CD4-positive, alpha-beta T cell treated with Interleukin-1 beta for 1 hour (primary cell): Measurements from ENCODE around the gene MUL1.
A peak's percentile ranks its signal among the peaks of the same experiment; 100 is the strongest.
"Not testable (repeated sequence)": the region's sequence is repeated elsewhere in the genome, so short reads cannot be mapped to it uniquely, and the experiment has no call there.

ENCODE experiments used
- DNase-seq, 2 donors: peaks; one replicate each; pipeline ENCODE4 v3.0.0-alpha.2; 2020 to 2022

MUL1 gene, protein sequence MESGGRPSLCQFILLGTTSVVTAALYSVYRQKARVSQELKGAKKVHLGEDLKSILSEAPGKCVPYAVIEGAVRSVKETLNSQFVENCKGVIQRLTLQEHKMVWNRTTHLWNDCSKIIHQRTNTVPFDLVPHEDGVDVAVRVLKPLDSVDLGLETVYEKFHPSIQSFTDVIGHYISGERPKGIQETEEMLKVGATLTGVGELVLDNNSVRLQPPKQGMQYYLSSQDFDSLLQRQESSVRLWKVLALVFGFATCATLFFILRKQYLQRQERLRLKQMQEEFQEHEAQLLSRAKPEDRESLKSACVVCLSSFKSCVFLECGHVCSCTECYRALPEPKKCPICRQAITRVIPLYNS

DNA sequence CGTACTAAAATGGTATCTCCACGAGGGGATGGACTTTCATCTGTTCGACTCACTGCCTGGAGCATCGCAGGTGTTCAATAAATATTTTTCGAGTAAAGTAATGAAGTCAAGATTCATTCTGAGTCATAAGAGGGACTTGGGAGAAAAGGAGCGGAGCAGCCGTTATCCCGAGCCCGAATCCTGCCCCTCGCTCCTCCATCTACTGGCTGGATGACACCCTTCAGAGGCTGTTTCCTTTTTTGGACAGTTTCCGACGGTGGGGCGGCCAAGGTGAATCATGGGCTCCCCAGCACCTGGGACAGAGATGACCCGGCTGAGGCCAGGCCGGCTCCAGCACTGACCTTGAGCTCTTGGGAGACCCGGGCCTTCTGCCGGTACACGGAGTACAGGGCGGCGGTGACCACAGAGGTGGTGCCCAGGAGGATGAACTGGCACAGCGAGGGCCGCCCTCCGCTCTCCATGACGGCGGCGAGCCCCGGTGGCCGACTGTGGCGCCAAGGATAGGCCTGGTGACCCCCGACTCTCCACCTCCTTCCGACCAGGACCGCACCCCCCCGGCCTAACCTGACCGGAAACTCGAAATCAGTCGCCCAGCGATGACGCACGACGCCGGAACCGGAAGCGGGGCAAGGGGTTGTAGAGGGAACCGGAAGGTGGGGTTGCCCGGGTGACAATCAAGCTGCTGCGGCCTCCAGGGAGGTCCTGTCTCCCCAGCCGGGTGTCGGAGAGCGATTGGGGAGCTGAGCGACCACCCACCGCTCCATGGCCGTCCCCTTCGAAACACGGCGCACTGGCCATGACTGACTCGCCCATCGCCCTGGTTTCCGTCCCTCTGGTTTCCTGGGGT, at the start of gene MUL1:
TSS of gene MUL1 (minus strand) at position 588 of the 847 bp plus-strand sequence. CDS start at position 461, 127 bp downstream.
- DNase-seq, result peak; percentile 92

DNA sequence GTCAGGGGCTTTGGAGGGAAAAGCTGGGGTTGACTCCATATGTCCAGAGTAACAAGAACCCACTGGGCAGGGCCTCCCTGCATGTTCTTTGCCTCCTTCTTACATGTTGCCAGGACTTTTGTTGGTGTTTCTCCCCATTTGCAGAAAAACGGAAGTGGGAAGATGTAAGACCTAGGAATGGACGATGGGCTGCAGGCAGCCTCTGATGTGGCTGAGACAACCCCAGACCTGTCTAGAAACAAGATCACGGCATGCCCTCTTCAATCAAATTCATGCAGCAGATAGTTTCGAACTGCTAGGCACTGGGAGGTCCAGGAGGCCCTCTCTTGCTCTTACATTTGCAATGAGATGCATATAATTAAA, 47.8 kb upstream of the MUL1 start:
- DNase-seq, result no peak

DNA sequence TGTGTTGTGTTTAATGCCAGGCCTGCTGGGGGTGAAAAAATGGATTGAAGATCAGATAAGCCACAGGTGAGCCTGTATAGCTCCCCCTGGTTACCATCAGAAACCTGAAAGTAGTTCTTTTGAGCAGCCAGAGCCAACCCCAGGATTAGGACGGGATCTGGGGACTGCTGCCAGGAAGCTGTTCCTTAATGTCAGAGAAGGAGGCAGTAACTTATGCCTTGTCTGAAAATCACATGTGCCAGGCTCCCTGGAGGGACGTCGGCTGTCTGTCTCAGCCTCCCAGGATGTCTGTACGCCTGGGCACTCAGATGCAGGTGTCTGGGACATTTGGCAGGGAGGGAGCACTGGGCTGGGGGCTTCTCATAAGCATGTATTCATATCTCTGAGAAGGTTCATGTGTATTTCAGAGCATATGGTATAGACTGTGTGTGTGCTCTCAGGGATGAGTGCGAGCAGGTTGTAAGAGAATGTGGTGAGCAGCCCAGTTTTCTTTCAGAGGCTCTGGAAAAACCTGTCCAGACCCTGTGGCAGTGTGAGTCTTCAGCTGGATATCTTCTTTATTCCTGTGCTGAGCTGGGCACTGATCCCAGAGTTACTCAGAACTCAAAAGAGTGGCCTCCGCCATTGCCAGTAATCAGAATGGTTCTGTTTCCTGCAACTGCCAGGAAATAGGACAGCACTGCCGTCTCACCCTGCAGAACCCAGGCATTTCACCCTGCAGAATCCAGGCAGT, 47.2 kb upstream of the MUL1 start:
- DNase-seq, result no peak

DNA sequence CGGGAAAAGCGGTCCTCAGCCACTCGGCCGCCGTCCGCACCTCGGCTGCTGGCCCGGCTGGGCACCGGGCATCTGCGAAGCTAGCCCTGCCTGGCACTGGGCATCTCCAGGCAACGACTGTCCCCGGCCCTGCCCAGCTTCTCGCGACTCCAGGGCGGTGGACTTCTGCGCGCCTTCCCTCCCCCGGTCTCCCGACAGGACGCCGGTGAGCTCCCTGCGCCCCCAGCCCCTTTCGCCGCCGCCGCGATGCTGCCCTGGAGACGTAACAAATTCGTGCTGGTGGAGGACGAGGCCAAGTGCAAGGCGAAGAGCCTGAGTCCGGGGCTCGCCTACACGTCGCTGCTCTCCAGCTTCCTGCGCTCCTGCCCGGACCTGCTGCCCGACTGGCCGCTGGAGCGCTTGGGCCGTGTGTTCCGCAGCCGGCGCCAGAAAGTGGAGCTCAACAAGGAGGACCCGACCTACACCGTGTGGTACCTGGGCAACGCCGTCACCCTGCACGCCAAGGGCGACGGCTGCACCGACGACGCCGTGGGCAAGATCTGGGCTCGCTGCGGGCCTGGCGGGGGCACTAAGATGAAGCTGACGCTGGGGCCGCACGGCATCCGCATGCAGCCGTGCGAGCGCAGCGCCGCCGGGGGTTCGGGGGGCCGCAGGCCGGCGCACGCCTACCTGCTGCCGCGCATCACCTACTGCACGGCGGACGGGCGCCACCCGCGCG, 44.9 kb upstream of the MUL1 start:
- no peak for DNase-seq

DNA sequence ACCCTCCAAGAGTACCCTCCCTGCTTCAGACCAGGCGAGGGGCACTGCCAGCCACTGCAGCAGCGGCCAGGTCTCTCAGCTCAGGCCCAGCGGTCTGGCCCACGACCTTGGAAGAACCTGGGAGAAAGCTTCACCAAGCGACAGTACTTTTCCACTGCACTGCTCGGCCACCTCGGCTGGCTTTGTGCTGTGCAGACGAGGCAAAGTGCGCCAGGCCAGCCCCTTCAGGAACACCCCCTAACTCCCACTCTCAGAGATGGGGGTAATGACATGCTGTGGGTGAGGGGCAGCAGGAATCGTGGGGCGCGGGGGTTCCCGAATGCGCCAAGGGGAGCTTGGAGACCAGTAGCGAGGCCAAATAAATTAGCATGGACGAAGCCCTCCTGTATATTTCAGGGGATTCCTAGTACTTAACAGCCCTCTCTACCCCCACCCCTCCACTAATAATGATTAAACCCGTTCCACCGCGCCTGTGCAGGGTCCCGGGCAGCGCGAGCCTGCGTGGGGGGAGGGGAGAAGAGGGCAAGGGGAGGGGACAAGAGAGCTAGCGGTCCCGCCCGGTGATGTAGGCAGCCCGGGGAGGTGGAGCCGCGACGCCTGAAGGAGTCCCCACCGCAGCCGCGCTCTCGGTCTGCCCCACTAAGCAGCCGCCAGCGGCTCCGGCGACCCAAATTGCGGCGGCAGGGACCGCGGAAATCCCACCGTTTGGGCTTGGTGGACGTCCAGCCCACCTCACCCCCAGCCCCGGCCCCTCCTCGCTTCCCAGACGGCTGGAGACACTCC, 44.2 kb upstream of the MUL1 start, which contains the start of gene FAM43B:
TSS of gene FAM43B (plus strand) at position 629 of the 783 bp plus-strand sequence. CDS start 401 bp downstream, outside the sequence.
- no peak for DNase-seq

DNA sequence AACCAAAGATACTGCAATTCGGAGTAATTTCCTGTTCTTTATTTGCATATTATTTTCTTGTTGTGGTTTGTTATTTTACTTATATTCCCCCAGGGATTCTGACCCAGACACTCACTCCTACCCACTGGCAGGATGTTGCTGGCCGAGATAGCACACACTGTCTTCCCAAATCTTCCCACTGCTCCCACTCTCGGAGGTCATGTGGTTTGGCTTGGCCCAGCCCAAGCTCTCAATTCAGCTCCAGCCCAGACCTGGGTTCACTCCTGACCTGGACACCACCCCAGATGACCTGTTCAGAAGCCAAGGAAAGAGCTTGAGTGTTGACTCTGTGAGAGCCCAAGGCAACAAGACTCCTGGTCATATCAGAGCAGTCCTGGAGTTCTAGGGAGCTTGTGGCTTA, 43.2 kb upstream of the MUL1 start:
- DNase-seq, result no peak

DNA sequence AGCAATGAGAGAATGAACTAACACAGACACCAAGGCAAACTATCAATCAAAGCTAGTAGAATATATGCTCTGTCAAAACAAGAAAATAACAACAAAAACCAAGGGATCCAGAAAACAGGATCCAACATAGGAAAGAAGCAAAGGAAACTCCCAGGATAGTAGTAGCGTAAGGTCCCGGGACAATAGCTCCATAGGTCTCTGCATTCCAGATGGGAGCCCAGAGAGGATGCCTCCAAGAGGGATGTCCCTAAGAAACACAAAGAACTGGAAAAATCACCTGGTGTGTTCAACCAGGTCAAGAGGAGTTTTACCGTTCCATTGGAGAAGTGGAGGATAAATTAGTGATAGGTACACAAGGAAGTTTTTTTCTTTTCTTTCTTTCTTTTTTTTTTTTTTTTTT, 38.7 kb upstream of the MUL1 start:
- no peak for DNase-seq

DNA sequence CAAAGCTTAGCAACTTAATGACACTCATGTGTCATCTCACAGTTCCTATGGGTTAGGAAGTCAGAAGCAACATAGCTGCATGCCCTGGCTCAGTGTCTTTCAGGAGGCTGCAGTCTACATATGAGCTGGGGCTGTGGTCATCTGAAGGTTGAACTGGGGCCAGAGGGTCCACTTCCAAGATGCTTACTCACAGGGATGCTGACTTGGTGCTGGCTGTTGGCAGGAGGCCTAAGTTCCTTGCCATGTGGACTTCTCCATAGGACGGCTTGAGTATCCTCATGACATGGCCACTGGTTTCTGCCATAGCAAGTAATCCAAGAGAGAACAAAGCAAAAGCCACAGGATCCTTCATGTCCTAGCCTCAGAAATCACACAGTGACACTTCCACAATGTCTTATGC, 32.3 kb upstream of the MUL1 start:
- no peak for DNase-seq

DNA sequence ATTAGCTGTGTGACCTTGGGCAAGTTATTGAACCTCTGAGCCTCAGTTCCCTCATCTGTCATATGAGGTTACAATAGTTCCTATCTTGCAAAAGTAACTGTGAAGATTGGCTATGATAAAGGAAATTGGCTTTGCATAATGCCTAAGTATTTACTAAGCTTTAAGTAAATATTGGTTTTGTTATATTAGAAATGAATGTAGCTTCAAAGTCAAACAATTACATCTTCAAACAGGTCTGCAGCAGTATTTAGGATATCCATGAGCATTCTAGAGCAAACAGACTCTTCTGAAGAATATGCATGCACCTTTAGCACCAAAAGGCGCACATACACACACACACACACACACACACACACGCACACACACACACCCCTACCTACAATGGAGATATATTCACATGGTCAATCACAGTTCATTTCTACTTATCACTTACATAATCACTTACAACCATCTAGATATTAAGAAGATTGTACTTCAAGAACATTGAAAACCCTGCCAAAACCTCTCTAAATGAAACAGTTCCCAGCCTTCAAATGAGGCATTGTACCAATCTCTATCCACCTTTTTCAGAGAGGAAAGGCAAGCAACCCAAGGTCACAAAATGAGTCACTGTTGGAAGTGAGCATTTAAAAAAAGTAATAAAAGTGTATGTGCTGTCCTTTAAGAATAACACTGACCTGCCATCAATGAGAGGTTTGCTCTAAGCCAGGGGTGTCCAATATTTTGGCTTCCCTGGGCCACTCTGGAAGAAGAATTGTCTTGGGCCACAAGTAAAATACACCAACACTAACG, 31.0 kb upstream of the MUL1 start:
- DNase-seq, result no peak

DNA sequence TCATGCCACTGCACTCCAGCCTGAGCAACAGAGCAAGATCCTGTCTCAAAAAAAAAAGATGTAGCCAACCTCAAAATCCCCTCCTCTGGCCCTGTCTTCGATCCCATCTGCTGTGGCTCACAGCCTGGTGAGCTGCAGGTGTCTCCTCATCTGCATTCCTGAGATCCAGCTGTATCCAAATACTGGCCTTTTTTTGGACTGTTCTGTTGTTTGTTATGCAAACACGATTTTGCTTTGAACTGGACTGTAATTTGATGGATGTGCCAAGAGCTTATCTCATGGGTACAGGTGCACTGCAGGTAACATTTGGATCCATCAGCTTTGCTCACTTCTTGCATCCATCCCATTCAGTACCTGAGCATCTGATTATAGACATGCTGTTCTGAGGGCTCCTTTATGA, 30.3 kb upstream of the MUL1 start:
- DNase-seq, result no peak

DNA sequence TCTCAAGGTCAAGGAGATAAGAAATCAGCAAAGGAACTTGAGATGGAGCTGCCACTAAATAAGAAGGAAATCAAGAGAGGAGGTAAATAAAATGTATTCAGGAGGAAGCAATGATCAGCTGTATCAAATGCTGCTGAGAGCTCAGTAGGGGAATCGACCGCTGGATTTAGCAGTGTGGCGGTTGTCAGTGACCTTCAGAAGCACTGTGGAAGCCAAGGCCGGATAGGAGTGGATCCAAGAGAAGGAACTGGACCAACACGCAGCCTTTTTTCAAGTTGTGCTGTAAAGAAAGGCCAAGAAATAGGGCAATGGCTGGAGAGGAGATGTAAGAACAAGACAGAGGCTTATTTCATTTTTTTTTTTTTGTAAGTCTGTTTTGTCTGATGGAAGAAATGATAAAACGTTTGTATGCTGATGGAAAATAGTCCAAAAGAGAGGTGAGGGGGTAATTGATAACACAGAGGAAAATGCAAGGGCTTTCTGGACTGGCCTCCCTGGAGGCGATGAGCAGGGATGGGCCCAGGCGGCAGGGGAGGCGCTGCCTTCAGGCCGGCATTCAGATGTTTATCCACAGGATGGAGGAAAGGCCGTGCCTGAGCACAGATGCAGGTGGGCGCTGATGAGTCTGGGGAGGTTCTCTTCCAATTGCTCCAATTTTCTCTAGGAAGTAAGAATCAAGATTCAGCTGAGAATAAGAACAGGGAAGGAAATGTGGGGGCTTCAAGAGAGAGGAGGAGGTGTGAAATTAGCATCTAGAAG, 26.9 kb upstream of the MUL1 start:
- no peak for DNase-seq

DNA sequence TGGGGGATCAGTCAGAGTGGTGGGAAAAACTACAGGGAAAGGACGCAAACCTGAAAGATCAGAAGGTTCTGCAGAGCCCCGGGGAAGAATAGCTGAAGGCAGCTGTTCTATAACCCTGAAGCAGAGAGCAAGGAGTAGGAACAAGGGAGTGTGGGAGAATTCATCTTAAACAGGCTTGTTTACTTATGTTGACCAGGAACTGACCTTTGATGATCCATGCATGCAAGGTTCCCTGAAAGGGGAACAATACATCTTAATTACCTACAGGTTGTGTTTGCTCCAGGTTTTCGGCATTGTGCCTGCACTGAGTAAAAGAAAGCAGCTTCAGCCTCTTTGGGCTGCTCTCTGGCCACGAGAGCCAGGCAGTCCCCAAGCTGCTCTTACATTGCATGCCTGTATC, 25.7 kb upstream of the MUL1 start:
- no peak for DNase-seq

DNA sequence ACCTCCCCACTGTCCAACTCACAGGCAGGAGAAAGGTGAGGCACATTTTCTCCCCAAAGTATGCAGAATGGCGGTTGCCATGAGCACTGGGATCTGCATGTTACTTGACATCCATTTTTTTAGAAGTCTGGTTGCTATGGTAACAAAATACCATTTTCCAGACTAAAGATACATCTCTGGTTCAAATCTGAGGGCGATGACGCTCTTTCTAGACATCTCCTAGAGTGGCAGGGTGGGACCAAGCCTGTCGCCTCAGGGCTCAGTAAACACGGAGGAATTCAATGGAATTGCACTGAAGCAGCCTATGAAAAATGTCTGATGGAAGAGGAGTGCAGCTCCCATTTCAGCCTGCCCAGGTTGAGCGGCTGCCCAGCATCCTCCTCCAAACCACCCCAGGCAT, 22.9 kb upstream of the MUL1 start:
- no peak for DNase-seq

DNA sequence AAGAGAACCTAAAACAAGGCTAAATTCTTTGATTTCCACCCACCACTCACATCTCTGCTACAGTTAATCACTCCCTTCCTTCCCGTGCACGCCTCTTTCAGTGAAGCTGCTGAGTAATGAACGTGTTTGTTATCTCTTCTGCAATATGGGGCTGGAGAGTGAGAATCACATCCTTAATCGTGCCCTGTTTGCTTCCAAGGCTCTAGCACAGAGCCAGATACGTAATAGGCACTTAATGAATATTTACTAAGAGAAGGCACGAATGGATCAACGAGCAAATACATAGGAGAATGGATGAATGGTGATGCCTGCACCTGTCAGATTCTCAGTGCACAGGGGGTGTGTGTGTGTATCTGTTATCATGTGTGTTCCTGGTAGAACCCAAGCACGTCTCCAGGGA, 22.4 kb upstream of the MUL1 start:
- DNase-seq, result no peak

DNA sequence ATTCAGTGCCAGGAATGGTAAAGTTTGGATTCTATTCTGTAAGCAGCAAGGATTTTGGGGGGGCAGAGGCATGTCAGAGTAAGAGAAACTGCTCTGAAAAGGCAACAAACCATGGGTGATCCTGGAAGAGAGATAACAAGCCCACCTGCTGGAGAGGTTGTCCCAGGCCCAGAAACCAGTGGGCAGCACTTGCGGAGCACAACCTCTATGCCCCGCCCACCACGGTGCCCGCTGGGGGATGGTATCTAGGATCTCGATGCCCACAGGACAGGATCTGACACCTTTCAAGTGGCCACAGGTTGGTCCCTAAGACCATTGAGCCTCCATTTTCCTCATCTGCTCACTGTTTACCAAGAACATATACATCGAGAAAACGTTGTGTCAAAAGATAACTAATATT, 20.3 kb upstream of the MUL1 start:
- no peak for DNase-seq

DNA sequence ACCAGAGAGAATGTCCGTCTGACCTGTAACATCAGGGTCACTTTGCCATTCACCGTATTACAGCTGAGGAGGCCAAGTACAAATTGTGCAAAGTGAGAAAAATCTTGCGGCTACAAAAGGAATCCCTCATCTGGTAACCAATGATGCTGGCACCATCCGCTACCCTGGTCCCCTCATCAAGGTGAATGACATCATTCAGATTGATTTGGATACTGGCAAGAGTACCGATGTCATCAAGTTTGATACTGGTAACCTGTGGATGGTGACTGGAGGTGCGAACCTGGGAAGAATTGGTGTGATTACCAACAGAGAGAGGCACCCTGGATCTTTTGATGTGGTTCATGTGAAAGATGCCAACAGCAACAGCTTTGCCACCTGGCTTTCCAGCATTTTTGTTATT, 18.3 kb upstream of the MUL1 start:
- no peak for DNase-seq

DNA sequence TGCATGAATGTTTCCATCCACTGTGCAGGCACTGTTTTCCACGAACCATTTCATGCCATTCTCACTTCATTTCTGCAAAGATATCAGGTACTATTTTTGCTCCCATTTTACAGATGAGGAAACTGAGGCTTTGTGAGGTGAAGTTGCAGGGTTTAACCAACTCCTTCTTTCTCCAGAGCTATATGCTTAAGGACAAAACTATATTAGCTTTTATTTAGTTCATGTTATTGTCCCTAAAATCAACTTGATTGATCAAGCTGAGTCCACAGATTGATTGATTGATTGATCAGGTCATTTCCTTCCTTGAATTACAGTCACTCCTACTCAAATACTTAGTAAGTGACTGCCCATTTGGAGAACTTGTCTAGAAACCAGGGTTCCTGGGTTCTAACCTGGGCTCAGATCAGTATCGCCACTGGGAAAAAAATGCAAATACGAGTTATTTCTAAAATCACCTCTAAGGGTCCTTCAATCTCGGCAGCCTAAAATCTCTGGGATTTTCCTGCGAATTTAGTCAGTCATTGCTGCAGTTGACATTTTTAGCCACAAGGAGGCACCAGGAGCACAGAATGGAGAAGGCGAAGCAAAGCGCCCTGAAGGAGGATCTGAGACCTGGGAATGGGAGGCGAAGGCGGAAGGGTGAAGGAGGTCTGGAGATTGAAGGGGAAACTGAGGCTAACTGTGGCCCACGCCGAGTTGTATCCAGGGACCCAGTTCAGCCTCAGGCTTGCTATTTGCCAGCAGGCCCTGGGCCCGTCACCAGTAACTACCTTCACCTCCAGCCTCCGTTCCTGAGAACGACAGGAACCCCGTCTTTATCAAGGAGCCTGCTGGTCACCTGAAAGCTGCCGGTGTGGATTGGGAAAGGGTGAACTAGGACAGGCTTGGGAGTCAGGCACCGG, 14.3 kb upstream of the MUL1 start:
- DNase-seq, result peak; percentile 47 to 70

DNA sequence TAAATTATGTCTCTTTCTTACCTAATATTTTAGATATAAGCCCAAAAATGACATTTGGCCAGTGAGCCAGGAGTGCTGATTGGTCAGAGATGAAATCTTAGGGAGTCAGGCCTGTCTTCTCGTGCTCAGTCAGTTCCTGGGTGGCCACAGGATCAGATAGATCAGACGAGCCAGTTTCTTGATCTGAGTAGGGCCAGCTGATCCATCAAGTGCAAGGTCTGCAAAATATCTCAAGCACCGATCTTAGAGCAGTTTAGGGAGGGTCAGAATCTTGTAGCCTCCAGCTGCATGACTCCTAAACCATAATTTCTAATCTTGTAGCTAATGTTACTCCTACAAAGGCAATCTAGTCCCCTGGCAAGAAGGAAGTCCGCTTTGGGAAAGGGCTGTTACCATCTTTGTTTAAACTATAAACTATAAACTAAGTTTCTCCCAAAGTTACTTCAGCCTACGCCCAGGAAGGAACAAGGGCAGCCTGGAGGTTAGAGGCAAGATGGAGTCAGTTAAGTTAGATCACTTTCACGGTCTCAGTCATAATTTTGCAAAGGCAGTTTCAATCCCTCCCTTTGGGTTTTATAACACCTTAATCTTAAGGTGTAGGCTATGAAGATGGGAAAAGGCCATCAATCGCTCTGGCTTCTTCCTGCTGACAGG, 11.8 kb upstream of the MUL1 start:
- DNase-seq, result not testable (repeated sequence)
